Measurements from ENCODE around the gene ATE1.
"Not testable (repeated sequence)": the region's sequence is repeated elsewhere in the genome, so short reads cannot be mapped to it uniquely, and the experiment has no call there.

ATE1 gene

DNA sequence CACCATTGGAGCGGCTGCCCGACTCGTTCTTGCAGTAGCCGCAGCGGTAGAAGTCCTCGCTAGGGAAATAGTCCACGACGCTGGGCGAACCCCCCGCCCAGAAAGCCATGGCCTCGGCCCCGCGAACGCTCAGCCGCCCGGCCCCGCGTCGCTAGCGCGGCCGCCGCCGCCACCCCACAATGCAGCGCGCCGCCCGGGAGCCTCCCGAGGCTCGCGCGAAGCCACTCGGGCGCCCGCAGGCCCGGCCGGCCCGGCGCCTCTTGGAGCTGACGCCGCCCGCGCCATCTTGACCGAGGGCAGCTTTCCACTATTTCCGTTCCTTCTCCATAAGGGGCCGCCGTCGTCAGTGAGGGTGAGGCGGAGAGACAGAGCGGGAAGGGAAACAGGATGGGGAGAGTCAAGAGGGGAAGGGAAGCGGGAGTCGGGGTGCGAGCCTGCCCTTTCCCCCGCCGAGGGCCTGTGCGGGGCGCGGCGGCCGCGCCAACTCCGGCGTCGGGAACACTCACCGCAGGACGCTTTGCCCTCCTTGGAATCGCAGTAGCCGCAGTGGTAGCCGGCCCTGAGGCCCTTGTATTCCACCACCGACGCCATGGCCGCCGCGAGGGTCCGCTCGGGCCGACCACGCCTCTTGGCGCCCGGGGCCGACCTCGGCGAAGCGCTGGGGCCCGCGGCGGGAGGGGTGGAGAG lies at the start of gene ATE1:
TSS of gene ATE1 (minus strand) at position 191 of the 687 bp plus-strand sequence. CDS start at position 109, 82 bp downstream.
- peak; percentile 95 for DNase-seq

DNA sequence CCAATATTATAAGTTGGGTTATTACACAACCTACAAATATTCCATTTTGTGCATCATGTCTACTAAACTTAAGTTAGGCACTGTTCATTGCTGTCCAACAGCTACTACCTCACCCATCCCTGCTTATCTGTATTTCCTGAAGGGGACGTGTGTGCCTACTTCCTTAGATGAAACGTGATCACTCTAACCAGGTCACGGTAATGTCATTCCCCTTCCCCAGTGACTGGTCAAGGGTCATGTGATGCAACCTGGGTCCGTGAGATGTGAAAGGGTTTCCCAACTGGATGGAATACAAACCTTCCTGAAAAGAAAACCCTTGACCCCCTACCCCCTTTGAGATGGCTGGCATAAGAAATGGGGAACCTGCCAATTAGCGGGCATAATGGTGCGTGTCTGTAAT lies 48.8 kb upstream of the ATE1 start:
- DNase-seq = no peak

DNA sequence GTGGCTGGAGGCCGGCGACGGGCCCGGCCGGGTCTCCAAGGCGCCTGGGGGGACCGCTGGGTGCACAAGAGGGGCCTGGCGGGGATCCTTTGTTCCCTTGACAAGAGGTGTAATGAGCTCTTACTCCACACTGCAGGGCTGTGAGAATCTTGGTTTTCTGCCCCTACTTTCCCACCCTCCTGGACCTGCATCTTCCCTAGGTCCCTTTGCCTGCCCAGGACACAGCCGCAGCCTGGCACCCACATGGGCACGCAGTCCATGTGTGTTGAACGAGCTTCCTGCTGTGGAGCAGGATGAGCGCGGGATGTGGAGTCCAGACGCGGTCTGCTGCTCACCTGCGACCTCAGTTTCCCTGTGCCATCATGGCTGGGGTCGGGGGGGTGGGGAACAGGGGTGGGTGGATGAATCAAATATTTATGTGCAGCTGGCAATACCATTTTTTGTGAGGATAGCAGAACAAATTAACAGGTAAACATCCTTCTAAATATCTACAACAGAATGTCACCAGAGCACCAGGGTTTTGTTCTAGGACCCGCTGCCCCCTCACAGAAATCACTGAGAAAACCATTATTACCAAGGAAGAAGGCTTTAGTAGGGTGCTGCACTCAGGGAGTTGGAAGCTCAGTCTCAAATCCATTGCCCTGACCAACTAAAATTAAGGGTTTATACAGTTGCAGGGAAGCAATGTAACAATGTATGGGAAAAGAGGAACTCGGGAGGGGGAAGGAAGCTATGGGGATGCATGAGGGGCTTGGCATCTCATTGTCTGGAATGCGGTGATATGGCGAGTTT lies 47.7 kb upstream of the ATE1 start:
- no peak for DNase-seq

DNA sequence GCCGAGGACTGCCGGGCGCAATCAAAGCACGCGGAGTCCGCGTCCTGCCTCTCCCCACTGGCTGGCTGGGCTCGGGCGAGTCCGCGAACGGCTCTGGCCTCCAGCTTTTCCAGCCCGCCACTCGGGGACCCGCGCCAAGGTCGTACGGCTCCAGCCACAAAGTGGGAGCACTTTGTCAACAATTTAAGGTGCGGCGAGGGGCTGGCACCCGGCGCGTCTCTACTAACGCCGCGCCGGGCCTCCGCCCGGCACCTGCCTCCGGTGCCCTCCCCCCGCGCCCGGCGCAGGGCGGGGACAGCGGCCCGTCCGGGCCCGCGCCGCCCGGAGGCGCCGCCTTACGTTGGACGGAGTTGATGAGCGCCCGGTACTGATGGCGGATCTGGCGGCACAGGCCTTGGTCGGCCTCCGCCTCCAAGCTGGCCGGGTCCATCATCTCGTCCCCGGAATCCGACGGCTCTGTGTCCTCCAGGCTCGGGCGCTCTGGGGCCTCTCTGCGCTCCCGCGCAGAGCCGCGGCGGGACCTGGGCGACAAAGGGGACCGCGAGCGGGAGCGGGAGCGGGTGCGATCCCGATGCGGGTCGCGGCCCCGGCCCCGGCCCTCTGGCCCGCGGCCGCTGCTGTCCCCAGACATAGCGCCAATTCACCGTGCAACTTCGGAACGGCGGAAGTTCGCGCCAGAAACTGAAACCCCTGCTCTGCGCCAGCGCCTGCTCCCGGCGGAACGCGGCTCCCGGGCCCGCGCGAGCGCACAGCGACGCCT lies 46.9 kb upstream of the ATE1 start, which contains the start of gene NSMCE4A:
TSS of gene NSMCE4A (minus strand) at position 683 of the 760 bp plus-strand sequence. CDS start at position 631, 52 bp downstream.
- DNase-seq = peak; percentile 82

DNA sequence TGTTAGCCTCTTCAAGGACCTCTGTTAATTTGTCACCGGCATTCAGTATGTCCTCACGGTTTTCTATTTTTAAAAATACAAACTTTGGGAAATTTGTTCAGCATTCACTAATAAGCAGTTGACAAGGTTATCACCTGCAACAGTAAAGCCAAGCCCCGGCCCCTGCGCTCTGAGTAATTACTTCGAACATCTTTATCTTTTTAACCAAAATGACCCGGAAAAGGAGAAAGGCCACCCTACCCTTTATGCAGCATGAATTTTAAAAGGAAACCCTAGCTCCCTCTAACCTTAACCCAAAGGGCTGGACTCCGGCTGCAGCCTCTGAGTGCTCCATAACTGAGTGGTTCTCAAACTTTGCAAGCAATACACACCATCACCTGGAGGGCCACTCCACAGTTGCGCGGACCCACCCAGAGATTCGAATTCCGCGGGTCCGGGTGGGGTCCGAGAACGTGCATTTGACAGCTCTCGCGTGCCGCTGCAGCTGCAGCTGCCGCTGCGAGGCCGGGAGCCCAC lies 46.2 kb upstream of the ATE1 start:
- no peak for DNase-seq

DNA sequence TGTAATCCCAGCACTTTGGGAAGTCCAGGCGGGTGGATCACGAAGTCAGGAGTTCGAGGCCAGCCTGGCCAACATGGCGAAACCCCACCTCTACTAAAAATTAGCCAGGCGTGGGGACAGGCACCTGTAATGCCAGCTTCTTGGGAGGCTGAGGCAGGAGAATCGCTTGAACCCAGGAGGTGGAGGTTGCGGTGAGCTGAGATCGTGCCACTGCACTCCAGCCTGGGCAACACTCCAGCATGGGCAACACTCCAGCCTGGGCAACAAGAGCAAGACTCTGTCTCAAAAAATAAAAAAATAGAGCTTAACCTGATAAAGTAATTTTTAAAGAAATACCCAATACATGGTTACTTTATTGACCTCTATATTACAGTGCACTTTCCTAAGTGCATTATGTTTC lies 41.3 kb upstream of the ATE1 start:
- DNase-seq = not testable (repeated sequence)

DNA sequence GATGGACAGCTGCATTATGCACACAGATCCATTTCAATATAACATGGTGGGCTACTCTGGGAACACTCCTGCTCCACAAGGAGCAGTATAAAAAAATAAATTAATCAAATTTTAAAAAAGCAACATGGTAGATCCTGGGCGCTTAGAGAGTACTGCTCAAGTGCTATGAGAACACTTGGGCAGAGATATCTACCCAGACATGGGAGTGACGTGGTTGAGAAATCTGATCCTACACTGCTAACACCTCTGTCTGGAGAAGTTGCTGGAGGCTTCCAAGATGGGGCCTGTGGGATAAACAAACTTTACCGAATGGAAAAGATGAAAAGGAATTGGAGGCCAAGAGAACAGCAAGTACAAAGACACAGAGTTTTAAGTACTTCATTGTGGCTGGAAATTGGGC lies 38.2 kb upstream of the ATE1 start:
- DNase-seq = no peak

DNA sequence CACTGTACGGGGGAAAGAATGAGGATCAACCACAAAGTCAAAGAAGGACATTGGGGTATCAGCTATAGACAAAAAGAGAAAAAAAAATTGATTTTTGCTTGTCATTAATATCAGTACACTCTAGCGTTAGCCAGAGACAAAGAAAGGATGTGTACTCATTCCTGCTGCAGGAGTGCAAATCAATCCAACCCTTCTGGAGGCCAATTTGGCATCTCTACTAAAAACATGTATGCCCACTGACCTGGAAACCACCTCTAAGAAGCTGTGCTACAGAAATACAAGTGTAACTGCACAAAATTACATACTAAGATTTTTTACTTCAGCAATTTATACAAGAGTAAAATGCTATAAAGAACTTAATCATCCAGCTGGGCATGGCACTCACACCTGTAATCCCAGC lies 33.6 kb upstream of the ATE1 start:
- DNase-seq = no peak

DNA sequence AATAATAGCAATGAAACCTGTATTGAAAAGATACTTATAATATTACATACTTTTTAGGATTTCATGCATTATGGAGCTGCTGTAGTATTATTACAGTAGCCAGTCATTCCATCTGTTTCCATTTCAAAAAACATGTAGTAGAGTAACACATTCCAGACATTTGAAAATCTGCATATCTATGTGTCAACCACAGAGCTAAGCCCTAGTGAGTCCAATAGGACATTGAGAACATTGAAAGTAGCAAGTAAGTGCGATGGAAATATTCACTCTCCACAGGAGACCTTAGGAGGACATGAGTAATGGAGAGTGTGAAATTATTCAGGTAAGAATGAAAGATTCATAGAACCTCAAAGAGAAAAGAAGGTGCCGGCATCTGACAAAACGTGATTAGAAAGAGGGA lies 31.8 kb upstream of the ATE1 start:
- DNase-seq = no peak

DNA sequence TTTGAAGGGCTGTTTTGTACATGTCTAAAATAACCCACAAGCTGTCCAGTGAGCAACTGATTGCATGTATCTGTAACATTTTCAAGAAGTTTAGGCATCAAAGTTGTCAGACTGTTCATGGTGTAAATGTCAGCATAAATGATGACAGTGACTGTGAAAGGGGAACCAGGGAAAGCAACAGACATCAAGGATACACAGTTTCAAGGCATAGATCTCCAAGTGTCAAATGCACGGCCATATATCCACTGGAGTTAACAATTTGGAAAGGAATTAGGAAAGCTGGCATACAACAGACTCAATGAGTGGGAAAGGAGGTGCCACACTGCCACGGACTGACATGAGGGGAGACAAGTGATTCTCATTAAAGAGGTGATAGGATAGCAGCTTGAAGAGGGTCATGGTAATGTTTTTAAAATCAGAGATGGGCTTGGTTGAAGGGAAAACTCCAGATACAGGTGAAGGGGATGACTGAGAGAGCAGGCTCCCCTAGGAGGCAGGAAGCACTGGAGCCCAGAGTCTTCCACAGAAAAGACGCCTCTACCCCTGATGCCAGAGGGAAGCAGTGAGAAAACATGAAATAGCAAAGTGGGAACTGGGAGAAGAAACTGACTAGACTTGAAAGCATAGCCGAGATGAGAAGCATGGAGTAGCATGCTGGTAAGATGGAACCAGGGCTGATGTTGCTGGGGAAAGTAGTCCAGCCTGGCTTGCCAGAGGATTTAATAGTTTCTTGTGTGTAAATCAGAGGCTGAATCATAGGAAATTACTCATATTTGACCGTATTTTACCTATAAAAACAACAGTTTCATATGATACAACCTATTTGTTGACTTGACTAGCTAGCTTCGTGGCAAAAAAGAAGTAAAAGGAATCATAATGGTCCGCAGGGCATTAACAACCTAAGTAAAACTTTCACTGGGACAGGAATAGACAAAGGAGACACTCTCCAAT lies 28.6 kb upstream of the ATE1 start:
- DNase-seq = no peak

DNA sequence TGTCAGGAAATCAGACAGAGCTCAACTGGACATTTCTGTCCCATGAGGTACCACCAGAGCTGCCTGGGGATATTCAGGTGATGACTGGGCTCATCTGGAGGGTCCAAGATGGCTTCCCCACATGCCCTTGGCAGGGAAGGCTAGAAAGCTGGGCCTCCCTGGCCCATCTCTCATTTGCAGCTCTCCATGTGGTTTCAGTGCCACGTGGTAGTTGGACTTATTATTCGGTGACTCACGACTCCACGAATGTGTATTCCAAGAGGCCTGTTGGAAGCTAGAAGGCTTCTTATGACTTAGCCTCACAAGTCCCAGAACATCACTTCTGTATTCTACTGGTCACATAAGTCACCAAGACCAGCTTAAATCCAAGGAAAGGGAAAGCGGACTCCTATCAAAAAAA lies 24.4 kb upstream of the ATE1 start:
- no peak for DNase-seq

DNA sequence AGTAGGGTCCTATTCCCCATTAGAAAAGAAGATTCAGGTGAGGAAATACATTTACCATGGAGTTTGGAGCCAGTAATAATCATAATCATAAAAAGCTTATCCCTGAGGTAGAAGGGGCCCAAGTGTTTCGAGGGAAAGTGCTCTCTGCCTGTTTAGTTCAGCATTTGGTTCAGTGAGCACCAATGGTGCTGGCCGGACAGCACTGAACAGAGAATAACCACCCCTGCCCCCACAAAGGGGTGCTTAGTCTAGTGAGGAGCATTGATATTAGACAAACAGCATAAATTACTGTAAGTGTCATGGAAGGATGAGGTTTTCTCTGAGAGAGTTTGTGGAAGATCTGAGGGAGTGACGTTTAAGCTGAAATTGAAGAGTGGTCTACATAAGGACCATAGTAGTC lies 21.6 kb upstream of the ATE1 start:
- no peak for DNase-seq

DNA sequence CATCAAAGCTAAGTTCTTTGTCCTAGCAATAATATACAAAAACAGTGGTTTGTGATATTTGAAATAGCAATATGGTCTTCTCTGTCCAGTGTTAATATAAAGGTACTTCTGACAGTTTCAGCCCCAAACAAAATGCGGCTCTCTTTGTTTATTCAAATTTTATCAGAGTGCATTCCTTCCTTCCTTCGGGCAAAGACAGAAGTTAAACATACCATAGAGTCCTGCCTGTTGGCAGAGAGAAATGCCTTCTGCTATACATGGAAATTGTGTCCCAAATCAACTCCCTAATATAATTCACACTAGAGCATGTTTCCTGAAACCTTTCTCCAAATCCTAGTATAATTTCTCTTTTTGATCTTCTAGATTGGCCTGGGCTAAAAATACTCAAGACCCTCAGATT lies 21.2 kb upstream of the ATE1 start:
- DNase-seq = no peak

DNA sequence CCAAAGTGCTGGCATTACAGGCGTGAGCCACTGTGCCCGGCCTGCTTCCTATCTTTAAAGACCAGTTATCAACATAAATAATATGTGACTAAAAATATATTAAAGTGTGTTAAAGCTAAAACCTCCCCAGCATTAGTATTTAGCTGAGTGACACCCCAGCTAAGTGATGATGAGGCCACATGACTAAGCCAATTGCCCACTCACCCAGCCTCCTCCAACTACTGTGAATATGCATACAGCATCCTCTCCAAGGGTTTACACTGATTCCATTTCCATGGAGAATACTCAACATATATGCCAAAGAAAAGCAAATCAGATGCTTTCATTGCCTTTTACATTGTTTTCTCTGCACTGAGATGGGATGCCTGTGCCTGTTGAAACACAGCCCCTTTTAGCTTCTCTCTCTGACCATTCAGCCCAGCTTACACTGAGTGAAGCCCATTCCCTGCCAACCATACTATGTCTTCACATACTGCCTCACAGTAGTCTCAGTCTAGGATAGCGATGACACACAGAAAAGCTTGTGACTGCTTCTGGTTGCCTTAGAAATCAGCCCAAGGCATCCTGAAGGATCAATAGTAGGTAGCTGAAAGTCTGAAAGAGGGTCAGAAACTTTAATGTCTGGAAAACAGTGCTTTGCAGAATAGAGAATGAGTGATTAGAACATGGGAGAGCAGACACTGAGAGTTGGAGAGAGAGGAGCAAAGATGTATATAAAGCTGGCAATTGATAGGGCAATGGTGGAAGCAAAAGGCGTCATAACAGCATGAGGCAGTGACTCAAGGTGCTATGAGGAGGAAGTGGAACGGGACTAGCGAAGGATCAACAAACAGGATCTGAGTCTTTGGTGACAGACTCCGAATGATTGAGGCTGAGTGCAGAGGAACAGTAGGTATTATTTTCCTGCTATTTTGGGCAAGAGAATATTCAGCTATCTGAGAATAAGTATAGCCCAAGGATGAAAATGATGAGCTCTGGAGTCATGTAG lies 19.8 kb upstream of the ATE1 start:
- DNase-seq = no peak

DNA sequence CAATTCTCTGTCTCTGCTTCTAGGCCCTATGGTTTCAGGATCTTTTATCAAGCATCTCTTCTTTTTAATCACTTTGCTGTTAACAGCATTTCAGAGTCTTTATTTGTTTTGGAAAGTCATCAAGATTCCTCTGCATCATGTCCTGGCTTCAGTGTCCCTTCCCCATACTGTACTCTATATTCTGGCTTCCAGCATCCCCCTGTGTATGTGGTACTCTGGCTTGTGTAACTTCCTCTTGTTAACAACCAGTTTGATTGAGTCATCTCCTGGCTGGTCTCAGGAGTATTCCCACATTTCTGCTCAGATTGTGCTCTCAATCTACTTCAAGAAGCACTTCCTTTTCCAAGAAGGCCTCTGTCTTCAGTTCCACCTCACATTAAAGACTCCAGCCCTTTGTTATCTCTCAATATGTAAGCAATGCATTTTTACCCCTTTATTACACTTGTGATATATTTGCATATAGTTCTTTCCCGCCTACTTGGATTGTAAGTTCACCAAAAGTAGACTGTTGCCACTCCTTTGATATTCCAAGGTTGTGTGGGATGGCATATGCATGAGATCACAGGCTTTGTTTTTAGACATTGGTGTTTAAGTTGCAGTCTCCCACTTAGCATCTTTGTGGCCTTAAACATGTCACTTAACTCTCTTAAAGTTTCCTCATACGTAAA lies 15.1 kb upstream of the ATE1 start:
- DNase-seq = peak; percentile 46

DNA sequence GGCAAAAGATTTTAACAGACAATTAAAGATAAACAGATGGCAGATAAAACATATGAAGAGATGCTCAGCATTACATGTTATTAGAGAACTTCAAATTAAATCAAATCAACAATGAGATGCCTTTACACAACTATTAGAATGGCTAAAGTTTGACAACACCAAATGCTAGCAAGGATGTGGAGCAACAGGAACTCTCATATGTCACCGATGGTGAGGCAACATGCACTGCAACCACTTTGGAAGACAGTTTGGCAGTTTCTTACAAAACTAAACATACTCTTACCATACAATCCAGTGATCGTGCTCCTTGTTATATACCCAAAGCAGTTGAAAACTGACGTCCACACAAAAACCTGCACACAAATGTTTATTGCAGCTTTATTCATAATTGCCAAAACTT lies 13.7 kb upstream of the ATE1 start:
- DNase-seq = no peak

DNA sequence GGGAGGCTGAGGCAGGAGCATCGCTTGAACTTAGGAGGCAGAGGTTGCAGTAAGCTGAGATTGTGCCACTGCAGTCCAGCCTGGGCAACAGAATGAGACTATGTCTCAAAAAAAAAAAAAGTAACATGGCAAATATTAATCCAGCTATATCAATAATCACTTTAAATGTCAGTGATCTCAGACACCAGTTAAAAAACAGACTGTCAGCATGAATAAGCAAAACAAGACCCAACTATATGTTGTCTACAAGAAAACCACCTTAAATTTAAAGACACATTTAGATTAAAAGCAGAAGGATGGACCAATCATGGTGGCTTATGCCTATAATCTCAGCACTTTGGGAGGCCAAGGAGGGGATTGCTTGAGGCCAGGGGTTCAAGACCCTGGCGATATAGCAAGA lies 8.5 kb upstream of the ATE1 start:
- DNase-seq = no peak

DNA sequence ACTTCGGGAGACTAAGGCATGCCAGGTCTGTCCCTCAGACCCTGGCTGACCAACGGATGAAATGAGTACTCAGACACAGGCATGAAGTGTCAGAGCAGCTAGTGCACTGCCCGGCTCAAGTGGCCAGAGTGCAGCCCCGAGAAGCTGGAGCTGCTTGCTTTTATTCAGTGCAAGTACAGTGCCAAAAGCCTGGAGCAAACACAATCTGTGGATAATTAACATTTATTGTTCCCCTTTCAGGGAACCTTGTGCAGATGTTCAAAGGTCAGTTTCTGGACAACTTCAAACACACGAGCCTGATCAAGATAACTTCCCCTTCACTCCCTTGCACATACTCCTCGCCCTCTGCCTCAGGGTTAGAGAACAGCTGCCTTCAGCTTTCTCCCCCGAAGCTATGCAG lies 7.9 kb upstream of the ATE1 start:
- DNase-seq = no peak

DNA sequence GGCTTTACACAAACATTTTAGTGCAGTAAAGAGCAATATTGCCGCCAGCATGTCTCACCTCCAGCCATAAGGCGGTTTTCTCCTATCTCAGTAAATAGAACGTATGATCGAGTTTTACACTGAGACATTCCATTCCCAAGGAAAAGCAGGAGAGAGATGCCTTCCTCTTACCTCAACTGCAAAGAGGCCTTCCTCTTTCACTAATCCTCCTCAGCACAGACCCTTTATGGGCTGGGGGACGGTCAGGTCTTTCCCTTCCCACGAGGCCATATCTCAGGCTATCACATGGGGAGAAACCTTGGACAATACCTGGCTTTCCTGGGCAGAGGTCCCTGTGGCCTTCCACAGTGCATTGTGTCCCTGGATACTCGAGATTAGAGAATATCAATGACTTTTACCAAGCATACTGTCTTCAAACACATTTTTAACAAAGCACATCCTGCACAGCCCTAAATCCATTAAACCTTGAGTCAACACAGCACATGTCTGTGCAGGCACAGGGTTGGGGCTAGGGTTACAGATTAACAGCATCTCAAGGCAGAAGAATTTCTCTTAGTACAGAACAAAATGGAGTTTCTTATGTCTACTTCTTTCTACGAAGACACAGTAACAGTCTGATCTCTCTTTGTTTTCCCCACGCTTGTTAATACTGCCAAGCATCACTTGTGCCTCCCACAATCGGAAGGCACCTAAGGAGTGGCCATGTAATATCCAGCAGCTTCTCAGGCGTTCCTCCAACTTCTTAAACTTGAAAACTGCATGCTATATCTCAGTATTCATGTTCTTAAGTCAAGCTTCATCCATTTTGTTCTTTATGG lies 2.6 kb upstream of the ATE1 start:
- not testable (repeated sequence) for DNase-seq
